Renal cortical epithelial cell (primary cell): ENCODE results near the gene KCTD21. TPM values are rescaled to one million over a fixed set of nuclear protein-coding genes. Genes with fewer than 3 reads are reported as not detected.
A peak's percentile ranks its signal among the peaks of the same experiment; 100 is the strongest.

Source experiments
- DNase-seq: peaks from one replicate; pipeline ENCODE4 v3.0.0-alpha.2; 2011; ENCODE audit warnings: low read depth
- total RNA-seq: library from RNA; depleted of rRNA; stranded (reverse); fragments of >200 nt; gene quantifications from 2 replicates; pipeline ENCODE4 v1.2.3, GENCODE V29; 2014

Gene KCTD21
- total RNA-seq, 1 donor from 2014 or later, result 12.6 TPM

- no peak for DNase-seq
Observed at GRCh38 chr11:78218707-78219492, 30.5 kb upstream of the KCTD21 start.

- no peak for DNase-seq
Observed at GRCh38 chr11:78217650-78218541, 29.5 kb upstream of the KCTD21 start.

- peak; percentile 39 for DNase-seq
Observed at GRCh38 chr11:78216571-78217287, 28.3 kb upstream of the KCTD21 start.

GRCh38 chr11:78216021-78216420, 27.6 kb upstream of the KCTD21 start:
- DNase-seq, result no peak

- DNase-seq, result no peak
Observed at GRCh38 chr11:78214331-78215194, 26.1 kb upstream of the KCTD21 start.

GRCh38 chr11:78213526-78214330, 25.3 kb upstream of the KCTD21 start:
- DNase-seq, result no peak

- no peak for DNase-seq
Observed at GRCh38 chr11:78212586-78213371, 24.4 kb upstream of the KCTD21 start.

- DNase-seq, result no peak
Observed at GRCh38 chr11:78211565-78211964, 23.1 kb upstream of the KCTD21 start.

GRCh38 chr11:78210000-78210608, 21.7 kb upstream of the KCTD21 start:
- no peak for DNase-seq

- no peak for DNase-seq
Observed at GRCh38 chr11:78209478-78209877, 21.1 kb upstream of the KCTD21 start.

- no peak for DNase-seq
Observed at GRCh38 chr11:78208257-78209165, 20.1 kb upstream of the KCTD21 start.

GRCh38 chr11:78207532-78208256, 19.3 kb upstream of the KCTD21 start:
- no peak for DNase-seq

- DNase-seq, result no peak
Observed at GRCh38 chr11:78205691-78206090, 17.3 kb upstream of the KCTD21 start.

- no peak for DNase-seq
Observed at GRCh38 chr11:78205256-78205655, 16.8 kb upstream of the KCTD21 start.

GRCh38 chr11:78203184-78203583, 14.8 kb upstream of the KCTD21 start:
- no peak for DNase-seq

GRCh38 chr11:78202733-78203167, 14.3 kb upstream of the KCTD21 start:
- no peak for DNase-seq

GRCh38 chr11:78201096-78201818, 12.8 kb upstream of the KCTD21 start:
- DNase-seq, result no peak
